Gastrocnemius medialis (tissue), 4 donors: ENCODE results near the gene FAM181A.

Source experiments
- POLR2A ChIP-seq, 2 donors: fragments of 450-650 bp; IDR thresholded peaks; one replicate each; pipeline ENCODE4 v1.6.1; 2017; ENCODE audit warnings: antibody characterized with exemption in 2 of 2, mild to moderate bottlenecking in 2 of 2, moderate library complexity in 2 of 2
- TF ChIP-seq, protein P1 (sequence below), 5 experiments: fragments of 450-650 bp in 3 of 5; fragments of 200-600 bp in 2 of 5; sonication (generic) in 2 of 5; IDR thresholded peaks in 4 of 5; conservative IDR thresholded peaks in 1 of 5; 1 replicate in 4 of 5; 2 replicates in 1 of 5; pipeline ENCODE4 v1.5.1; 2016 to 2019; ENCODE audit warnings: antibody characterized with exemption in 5 of 5, mild to moderate bottlenecking in 3 of 5, moderate library complexity in 3 of 5

DNA sequence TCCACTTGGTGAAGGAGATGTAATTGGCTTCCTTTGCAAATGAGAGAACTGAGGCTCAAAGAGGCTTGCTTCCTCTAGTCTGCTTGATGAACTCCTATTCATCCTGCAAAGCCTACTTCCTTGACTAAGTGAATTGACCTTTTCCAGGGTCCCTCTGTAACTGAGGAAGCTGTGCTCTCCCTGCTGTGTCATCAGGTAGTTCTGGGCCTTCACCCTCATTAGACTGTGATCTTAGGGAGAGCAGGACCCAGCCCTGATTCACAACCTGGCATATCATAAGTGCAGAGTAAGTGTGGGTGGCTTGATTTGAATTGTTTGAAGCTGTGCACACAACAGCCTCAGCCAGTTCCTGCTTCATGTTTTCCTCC is 32.9 kb downstream of the FAM181A start:
- TF ChIP-seq POLR2A (IDR thresholded peaks at IDR 0.05) = no peak
- TF ChIP-seq, protein P1, sequence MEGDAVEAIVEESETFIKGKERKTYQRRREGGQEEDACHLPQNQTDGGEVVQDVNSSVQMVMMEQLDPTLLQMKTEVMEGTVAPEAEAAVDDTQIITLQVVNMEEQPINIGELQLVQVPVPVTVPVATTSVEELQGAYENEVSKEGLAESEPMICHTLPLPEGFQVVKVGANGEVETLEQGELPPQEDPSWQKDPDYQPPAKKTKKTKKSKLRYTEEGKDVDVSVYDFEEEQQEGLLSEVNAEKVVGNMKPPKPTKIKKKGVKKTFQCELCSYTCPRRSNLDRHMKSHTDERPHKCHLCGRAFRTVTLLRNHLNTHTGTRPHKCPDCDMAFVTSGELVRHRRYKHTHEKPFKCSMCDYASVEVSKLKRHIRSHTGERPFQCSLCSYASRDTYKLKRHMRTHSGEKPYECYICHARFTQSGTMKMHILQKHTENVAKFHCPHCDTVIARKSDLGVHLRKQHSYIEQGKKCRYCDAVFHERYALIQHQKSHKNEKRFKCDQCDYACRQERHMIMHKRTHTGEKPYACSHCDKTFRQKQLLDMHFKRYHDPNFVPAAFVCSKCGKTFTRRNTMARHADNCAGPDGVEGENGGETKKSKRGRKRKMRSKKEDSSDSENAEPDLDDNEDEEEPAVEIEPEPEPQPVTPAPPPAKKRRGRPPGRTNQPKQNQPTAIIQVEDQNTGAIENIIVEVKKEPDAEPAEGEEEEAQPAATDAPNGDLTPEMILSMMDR (IDR thresholded peaks at IDR 0.05 in 4 of 5, conservative IDR thresholded peaks at IDR 0.05 in 1 of 5) = no peak
